Spleen (tissue), 11 donors: ENCODE measurements around the gene RPL10. TPM values are rescaled to one million over a fixed set of nuclear protein-coding genes. Genes with fewer than 3 reads are reported as not detected.
A peak's percentile ranks its signal among the peaks of the same experiment; 100 is the strongest.
"Not testable (repeated sequence)": the region's sequence is repeated elsewhere in the genome, so short reads cannot be mapped to it uniquely, and the experiment has no call there.

Source experiments
- DNase-seq: peaks from one replicate; pipeline ENCODE4 v3.0.0-alpha.2; 2020
- H3K27ac ChIP-seq, 8 donors: fragments of 200-600 bp; sonication (generic) in 7 of 8; 1 replicate in 4 of 8; 2 replicates in 4 of 8; pipeline versions ENCODE4 v1.5.0 to v1.8.0; 2016 to 2021; ENCODE audit warnings: inconsistent platforms in 4 of 8, mild to moderate bottlenecking in 4 of 8, moderate library complexity in 1 of 8
- H3K27me3 ChIP-seq, 7 donors: fragments of 200-600 bp; sonication (generic) in 6 of 7; replicated peaks in 1 of 7; 1 replicate in 4 of 7; 2 replicates in 3 of 7; pipeline versions ENCODE4 v1.5.0 to v1.8.0; 2016 to 2021; ENCODE audit warnings: inconsistent platforms in 3 of 7, mild to moderate bottlenecking in 1 of 7
- H3K36me3 ChIP-seq, 6 donors: fragments of 200-600 bp; sonication (generic) in 5 of 6; 1 replicate in 4 of 6; 2 replicates in 2 of 6; pipeline versions ENCODE4 v1.5.0 to v1.8.0; 2016 to 2021; ENCODE audit warnings: inconsistent platforms in 2 of 6
- H3K4me1 ChIP-seq, 6 donors: fragments of 200-600 bp; sonication (generic) in 5 of 6; 1 replicate in 3 of 6; 2 replicates in 3 of 6; pipeline versions ENCODE4 v1.5.0 to v1.8.0; 2016 to 2021; ENCODE audit warnings: inconsistent platforms in 3 of 6
- H3K4me3 ChIP-seq, 8 donors: fragments of 200-600 bp; sonication (generic) in 7 of 8; 1 replicate in 4 of 8; 2 replicates in 4 of 8; pipeline versions ENCODE4 v1.5.0 to v1.8.0; 2016 to 2021; ENCODE audit warnings: inconsistent platforms in 4 of 8, mild to moderate bottlenecking in 4 of 8, moderate library complexity in 2 of 8
- H3K9me3 ChIP-seq, 8 donors: fragments of 200-600 bp; sonication (generic) in 7 of 8; 1 replicate in 4 of 8; 2 replicates in 4 of 8; pipeline versions ENCODE4 v1.5.0 to v1.8.0; 2016 to 2021; ENCODE audit warnings: inconsistent platforms in 4 of 8
- POLR2A ChIP-seq, 3 donors: fragments of 450-650 bp; IDR thresholded peaks; one replicate each; pipeline ENCODE4 v1.5.1; 2017; ENCODE audit warnings: antibody characterized with exemption in 3 of 3, mild to moderate bottlenecking in 1 of 3
- POLR2AphosphoS5 ChIP-seq, 3 donors: sonication (generic); formaldehyde crosslinking; IDR thresholded peaks; one replicate each; pipeline ENCODE4 v1.5.1; 2017; ENCODE audit warnings: antibody characterized with exemption in 3 of 3
- WGBS, 5 donors: extraction: QIAGEN DNeasy Blood & Tissue Kit in 3 of 5; methylation state at CpG; one replicate each; pipeline versions ENCODE4 v1.1.5 to v1.1.7; 2013 to 2018; 5-methylcytosine and 5-hydroxymethylcytosine counted together
- intact Hi-C: fragments of 100-400 bp; cut with DNase I; formaldehyde crosslinking; loops from one replicate; pipeline ENCODE4 v1.15.0; 2023; ENCODE audit warnings: low total_unique reads
- polyA plus RNA-seq, 3 donors: library from polyadenylated mRNA; stranded (reverse); fragments of 200-250 nt; gene quantifications; one replicate each; pipeline ENCODE4 v1.2.1, GENCODE V29; 2013
- total RNA-seq, 7 donors: library from RNA; depleted of rRNA in 3 of 7; stranded (reverse); fragments of >200 nt in 3 of 7; fragmentation: NEBNext Ultra II Directional in 4 of 7; extraction: Animal tissue kit (Norgen Biotek cat#: 25700) in 4 of 7; gene quantifications; one replicate each; pipeline versions ENCODE4 v1.1.0 to v1.2.1, GENCODE V29; 2016 to 2021
- TF ChIP-seq, protein P1 (sequence below), 11 experiments: fragments of 200-600 bp in 7 of 11; fragments of 450-650 bp in 4 of 11; sonication (generic) in 4 of 11; IDR thresholded peaks in 8 of 11; conservative IDR thresholded peaks in 3 of 11; 1 replicate in 7 of 11; 2 replicates in 4 of 11; pipeline versions ENCODE4 v1.4.0 to v1.8.0; 2016 to 2021; ENCODE audit warnings: antibody characterized with exemption in 11 of 11, inconsistent platforms in 4 of 11, mild to moderate bottlenecking in 1 of 11
- donor health status: healthy with polysubstance abuse.
- donor health status: DM: no; HTN: no; CAD: no; lungs with moderate emphysema.
- donor health status: DM: no; HTN: no; CAD: no.
- donor health status: Bipolar disorder and iron deficiency.
- donor health status: healthy.
- donor health status: DM: no; HTN: no; CAD: no.
- donor health status: DM: yes; HTN: yes; CAD: no.

The RPL10 gene
- total and polyA plus RNA-seq, 10 donors, result 2,711 to 9,324 (median 3,504) TPM

DNA sequence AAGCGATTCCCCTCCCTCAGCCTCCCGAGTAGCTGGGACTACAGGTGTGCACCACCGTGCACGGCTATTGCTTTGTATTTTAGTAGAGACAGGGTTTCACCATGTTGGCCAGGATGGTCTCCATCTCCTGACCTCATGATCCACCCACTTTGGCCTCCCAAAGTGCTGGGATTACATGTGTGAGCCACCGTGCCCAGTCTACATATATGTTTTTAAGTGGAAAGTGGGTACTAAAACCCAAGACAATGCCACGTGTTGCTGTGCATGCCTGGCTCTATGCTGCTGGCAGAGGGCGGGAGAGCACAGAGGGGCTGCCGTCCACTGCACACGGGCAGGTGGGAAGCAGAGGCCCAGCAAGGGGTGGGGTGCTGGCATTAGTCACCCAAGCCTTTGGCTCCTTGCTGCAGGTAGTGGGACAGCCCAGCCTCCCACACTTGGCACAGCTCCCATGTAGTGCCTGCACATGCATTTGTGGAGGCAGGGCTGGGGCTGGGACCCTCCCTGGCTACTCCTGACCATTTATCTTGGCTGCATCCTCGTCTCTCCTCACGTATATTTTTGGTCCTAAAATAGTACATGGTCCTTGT, 15.6 kb upstream of the RPL10 start:
- H3K9me3 ChIP-seq, result peaks cover 0 to 4% (median 0%) of the 10 kb centered on the region in 8 donors
- H3K27ac ChIP-seq, result no peak overlapping the region
- intact Hi-C loops, result no loop called here
- H3K27me3 ChIP-seq, result no peaks in the 10 kb centered on the region
- H3K4me1 ChIP-seq, result peaks cover 7 to 36% (median 19%) of the 10 kb centered on the region in 6 donors
- no peak overlapping the region for H3K4me3 ChIP-seq
- no peak for DNase-seq
- WGBS, 5 donors, result 80 to 91% (median 84%) methylated on average over 8 to 11 of the region's 11 CpGs
- H3K36me3 ChIP-seq, result peaks cover 0 to 22% (median 0%) of the 10 kb centered on the region in 6 donors
- TF ChIP-seq, protein P1, sequence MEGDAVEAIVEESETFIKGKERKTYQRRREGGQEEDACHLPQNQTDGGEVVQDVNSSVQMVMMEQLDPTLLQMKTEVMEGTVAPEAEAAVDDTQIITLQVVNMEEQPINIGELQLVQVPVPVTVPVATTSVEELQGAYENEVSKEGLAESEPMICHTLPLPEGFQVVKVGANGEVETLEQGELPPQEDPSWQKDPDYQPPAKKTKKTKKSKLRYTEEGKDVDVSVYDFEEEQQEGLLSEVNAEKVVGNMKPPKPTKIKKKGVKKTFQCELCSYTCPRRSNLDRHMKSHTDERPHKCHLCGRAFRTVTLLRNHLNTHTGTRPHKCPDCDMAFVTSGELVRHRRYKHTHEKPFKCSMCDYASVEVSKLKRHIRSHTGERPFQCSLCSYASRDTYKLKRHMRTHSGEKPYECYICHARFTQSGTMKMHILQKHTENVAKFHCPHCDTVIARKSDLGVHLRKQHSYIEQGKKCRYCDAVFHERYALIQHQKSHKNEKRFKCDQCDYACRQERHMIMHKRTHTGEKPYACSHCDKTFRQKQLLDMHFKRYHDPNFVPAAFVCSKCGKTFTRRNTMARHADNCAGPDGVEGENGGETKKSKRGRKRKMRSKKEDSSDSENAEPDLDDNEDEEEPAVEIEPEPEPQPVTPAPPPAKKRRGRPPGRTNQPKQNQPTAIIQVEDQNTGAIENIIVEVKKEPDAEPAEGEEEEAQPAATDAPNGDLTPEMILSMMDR (IDR thresholded peaks at IDR 0.05 in 8 of 11, conservative IDR thresholded peaks at IDR 0.05 in 3 of 11), result no peak
- TF ChIP-seq POLR2A (IDR thresholded peaks at IDR 0.05) (no peak), POLR2AphosphoS5 (IDR thresholded peaks at IDR 0.05) (peak in 2 of 3 donors; percentile 30 to 55)

DNA sequence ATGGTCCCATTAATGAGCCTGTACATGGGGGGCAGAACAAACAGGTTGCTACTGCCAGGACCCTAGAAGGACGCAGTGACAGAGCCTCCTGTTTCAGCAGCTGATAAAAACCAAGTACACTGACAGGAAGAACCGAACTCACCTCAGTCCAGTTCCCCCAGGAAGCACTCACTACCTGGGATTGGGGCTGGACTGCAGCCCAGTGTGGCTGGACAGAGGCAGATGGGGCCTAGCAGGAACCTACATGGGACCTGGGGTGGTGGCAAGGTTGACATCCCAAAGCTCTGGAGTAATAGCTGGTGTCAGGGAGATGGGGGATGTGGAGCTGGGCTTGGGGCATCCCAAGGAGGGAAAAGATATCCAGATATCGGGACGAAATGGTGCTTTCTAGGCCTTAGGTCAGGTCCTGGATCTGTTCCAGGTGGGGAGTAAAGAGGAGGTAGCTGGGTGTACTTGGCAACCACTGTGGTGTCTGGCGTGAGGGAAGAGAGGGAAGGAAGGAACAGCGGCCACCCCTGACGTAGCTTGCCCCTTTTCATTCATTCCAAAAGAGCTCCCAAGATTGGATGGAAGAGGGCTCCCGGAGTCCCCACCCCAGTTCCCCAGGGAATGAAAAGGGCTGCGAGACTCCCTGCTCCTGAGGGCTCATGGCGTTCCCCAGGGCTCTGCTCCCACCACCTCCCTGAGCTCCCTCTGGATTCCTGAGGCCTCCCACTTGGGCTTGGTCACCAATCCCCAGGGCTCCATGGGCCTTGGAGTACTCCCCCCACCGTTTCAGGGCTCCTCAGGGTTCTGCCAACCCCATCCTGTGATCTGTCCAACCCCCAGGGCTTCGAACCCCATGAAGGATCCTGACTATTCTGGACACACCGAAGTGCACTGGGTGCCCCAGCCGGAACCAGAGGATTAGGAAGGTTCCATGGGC, 14.6 kb upstream of the RPL10 start:
- WGBS, 5 donors, result 68 to 87% (median 77%) methylated on average over 10 to 14 of the region's 14 CpGs
- no peak for DNase-seq
- H3K36me3 ChIP-seq, result peaks cover 0 to 22% (median 0%) of the 10 kb centered on the region in 6 donors
- peak overlapping the region in 1 of 8 donors; percentile 4 for H3K27ac ChIP-seq
- intact Hi-C loops, result no loop called here
- H3K9me3 ChIP-seq, result peaks cover 0 to 2% (median 0%) of the 10 kb centered on the region in 8 donors
- H3K4me1 ChIP-seq, result peaks cover 7 to 30% (median 15%) of the 10 kb centered on the region in 6 donors
- TF ChIP-seq POLR2AphosphoS5 (IDR thresholded peaks at IDR 0.05), result no peak
- no peak for TF ChIP-seq POLR2A (IDR thresholded peaks at IDR 0.05)
- TF ChIP-seq, protein P1 (IDR thresholded peaks at IDR 0.05 in 8 of 11, conservative IDR thresholded peaks at IDR 0.05 in 3 of 11), result no peak
- H3K27me3 ChIP-seq, result no peaks in the 10 kb centered on the region
- no peak overlapping the region for H3K4me3 ChIP-seq

DNA sequence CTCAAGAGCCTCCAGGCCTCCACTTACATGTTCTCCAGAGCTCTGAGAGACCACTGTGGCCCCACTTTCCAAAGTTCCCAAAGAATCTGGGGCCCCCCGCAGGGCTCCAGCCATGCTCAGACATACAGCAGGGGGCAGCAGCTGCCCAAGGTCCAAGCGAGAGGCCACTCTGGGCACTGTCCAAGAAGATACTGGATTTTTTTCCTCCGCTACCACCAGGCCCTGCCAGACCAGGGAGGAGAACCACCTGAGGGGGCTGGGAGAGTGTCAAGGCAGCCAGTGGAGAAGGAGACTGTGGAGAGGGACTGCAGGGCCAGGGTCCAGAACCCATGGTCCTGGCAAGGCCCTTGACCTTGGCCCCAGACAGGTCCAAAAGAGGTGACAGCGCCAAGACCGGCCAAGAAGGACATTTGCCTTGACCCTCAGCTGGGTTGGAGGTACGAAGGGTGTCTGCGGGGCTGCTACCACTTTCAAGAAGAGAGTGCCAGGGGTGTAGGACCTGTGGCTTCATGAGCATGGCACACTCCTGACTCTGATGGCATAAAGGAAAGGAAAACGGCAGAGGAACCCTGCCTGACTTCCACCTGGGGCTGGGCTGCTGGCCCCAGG, 13.8 kb upstream of the RPL10 start:
- intact Hi-C loops, result no loop called here
- TF ChIP-seq, protein P1 (IDR thresholded peaks at IDR 0.05 in 8 of 11, conservative IDR thresholded peaks at IDR 0.05 in 3 of 11), result peak in 7 of 11 experiments; percentile 28 to 43 (median 38)
- TF ChIP-seq POLR2A (IDR thresholded peaks at IDR 0.05), result no peak

DNA sequence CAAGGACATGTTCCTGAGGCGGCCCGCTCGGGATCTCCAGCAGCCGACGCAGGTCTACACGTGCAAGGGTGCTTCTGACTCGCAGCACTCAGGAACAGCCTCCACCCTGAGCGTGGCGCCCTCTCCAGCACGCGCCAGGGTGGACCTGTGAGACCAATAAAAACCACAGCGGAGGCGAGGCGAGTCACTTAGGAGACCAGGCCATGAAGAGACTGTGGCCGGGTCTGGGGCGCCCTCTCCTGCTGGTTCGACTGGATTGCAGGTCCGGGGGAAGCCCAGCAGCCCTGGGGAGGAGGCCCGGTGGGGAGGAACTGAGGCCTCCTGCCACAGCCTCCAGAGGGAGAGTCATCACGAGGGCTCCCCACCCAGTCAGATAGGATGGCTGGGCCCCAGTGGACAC, 10.1 kb upstream of the RPL10 start:
- H3K4me1 ChIP-seq, H3K4me3 ChIP-seq, H3K27me3 ChIP-seq, H3K36me3 ChIP-seq, H3K9me3 ChIP-seq, intact Hi-C loops, DNase-seq, H3K27ac ChIP-seq: not testable (repeated sequence)
- no CpG with 5 or more reads among the region's 20 CpGs for WGBS, 5 donors

More for the DNA sequence above, 13.8 kb upstream of the RPL10 start:
- H3K36me3 ChIP-seq, result peaks cover 0 to 22% (median 0%) of the 10 kb centered on the region in 6 donors
- peaks cover 7 to 30% (median 15%) of the 10 kb centered on the region in 6 donors for H3K4me1 ChIP-seq
- no peak overlapping the region for H3K4me3 ChIP-seq
- no peak for DNase-seq
- no peak overlapping the region for H3K27ac ChIP-seq
- WGBS, 5 donors, result 61 to 66% (median 62%) methylated on average over 7 to 8 of the region's 8 CpGs
- H3K9me3 ChIP-seq, result no peaks in the 10 kb centered on the region
- H3K27me3 ChIP-seq, result no peaks in the 10 kb centered on the region

DNA sequence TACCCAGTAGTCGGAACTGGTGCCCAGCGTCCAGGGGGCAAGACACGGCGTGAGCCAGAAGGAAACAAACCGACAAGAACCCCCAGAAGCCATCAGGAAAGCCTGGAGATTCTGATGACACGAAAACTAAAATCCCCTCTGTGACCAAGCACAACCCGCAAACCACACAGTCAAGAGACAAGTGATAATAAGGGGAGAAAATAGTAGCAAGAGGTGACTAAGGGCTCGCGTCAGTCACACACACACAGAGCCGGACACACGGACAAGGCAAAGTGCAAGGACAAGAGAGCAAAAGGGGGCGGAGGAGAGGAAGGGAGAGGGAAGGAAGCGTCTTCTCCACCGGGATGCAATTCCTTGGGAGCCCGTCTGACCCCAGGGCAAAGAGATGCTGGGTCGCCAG, 9.5 kb upstream of the RPL10 start:
- H3K4me1 ChIP-seq, DNase-seq, H3K27ac ChIP-seq, H3K36me3 ChIP-seq, intact Hi-C loops, H3K9me3 ChIP-seq, H3K4me3 ChIP-seq, H3K27me3 ChIP-seq: not testable (repeated sequence)
- WGBS, 5 donors, result no CpG with 5 or more reads among the region's 16 CpGs
